Left renal pelvis (tissue), 4 donors: ENCODE data around the gene ABCC2. TPM values are rescaled to one million over a fixed set of nuclear protein-coding genes. Genes with fewer than 3 reads are reported as not detected.

Source experiments
- DNase-seq, 4 donors: peaks; one replicate each; pipeline ENCODE4 v3.0.0-alpha.2; 2013; ENCODE audit warnings: low read depth in 4 of 4, low spot score in 3 of 4
- polyA plus RNA-seq, 4 donors: library from polyadenylated mRNA; unstranded; fragments of 120-200 nt; gene quantifications; one replicate each; pipeline ENCODE4 v1.2.1, GENCODE V29; 2013; ENCODE audit not compliant: insufficient read length in 4 of 4

Gene ABCC2
- polyA plus RNA-seq, 4 donors = 1.00 to 12.9 (median 8.0) TPM

DNA sequence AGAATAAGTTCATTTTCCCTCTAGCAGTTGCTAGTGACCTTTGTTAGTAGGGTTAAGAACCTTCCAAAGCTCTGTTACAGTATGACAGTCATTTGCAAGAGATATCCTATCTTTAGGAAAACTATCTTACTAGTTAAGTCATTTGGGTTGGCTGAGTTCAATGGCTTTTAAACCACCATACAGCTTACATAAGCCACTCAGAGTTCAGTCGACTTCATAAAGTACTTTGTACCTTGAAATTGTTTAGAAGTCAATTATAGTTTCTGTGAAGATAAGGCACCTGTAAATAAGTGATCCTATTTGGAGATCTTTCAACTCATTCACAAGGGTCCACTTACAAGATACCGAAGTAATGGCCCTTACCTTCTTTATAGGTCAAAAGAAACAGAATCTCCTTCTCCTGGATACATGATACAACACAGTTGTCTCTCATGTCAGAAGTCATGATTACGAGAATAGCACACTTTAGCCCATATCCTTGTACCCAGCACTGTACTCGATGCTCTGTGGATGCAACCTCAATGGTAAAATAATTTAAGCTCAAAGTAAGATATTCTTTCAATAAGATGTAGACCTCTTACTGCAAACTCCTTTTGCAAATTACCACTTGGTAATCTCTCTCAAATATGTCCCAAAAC lies 11.9 kb upstream of the ABCC2 start:
- DNase-seq = no peak

DNA sequence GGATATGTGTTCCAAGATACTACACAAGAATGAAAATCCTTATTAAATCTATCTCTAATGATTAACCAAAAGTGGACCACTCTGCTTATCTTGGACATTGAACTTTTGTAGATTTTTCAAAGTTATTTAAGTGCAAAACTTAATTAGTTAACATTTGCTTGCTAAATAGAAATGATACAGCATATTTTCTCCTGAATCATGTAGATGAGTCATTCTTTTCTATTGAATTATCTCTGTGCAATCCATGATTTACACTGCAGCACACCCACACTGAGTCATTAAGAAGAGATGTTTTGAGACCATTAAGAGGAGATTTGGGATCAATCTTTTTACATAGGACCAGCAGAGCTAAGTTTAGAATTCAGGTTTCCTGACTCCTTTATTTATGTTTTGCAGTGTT lies 6.6 kb upstream of the ABCC2 start:
- DNase-seq = no peak

DNA sequence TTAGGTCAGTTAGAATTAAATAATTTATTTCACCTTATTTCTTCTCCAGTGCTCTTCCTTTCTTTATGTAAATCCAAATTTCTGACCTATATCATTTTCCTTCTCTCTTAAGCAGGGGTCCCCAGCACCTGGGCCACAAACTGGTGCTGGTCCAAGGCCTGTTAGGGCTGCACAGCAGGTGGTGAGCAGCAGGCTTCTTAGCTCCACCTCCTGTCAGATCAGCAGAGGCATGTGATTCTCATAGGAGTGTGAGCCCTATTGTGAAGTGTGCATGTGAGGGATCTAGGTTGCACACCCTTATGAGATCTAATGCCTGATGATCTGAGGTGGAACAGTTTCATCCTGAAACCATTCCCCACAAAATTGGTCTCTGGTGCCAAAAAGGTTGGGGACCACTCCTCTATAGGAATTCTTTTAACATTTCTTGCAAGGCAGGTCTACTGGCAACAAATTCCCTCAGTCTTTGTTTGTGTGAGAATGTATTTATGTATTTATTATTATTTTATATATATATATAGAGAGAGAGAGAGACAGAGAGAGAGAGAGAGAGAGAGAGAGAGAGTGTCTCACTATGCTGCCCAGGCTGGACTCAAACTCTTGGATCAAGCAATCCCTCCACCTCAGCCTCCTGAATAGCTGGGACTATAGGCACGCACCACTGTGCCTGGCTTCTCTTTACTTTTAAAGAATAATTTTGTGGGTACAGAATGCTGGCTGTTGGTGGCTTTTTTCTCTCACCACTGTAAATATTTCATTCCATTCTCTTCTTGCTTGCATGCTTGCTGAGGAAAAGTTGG lies 4.3 kb upstream of the ABCC2 start:
- no peak for DNase-seq

DNA sequence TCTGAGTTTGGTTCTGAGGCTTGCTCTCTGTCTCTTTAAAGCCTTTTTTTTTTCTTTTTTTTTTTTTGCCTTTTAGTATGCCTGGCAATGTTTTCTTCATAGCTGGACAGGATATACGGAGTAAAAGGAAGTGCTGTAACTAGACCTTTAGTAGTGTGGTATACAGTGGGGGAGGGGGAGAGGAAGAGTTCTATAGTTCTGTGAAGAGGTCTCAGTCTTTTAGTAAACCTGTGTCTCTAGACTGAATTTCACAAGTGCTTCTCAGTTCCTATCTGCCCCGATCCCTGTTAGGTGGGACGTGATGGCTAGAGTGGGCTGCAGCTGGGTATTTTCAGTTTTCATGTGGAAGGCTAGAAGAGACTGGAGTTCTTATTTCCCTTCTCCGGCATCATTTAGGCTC lies 3.1 kb upstream of the ABCC2 start:
- DNase-seq = no peak

DNA sequence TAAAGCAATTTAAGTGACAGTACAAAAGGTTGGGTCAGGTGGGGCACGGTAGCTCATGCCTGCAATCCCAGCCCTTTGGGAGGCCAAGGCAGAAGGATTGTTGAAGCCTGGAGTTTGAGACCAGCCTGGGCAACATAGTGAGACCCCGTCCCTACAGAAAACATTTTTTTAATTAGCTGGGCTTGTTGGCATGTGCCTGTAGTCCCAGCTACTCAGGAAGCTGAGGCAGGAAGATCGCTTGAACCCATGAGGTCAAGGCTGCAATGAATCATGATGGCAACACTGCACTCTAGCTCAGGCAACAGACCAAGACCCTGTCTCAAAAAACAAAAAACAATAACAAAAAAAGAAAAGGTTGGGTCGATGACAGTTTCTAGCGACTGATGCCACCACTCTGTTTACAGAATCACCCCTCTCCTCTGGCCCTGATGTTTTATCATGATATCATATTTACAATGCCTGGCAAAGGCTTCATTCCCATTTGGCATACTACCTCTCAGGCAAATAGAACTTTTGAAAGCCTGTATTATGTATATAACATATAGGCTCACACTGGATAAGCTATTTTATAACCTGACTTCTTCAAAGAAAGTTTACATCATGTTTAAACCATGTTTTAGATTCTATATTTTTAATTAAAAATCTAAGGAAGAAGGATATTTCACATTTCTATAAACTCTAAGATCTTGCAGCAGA lies 558 bp upstream of the ABCC2 start:
- DNase-seq = no peak

DNA sequence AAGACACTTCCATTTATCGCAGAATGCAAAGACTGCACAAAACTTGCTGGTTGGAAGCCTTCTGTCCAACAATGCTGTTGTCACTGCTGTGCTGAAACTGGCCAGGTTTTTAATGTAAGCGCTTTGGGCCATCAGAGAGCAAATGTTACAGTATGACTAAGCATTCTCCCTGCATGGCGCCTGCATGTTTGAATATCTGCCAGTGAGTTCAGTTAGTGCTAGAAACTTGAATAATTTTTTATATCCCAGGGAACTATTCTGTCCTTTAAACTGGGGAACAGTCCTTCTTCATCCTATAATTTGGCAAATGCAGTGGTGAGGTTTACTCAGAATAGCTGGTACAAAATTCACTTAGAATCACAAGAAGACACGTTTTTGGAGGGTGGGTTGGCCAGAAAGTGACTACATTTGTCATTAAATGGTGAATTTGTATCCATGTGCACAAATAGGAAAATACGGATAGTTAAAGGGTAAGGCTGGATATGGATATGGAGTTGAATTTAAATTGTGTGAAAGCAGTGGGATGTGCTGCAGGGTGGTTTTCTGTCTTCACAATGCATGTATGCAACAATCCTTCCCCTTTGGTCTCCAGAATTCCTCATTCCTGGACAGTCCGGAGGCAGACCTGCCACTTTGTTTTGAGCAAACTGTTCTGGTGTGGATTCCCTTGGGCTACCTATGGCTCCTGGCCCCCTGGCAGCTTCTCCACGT lies 1.7 kb downstream of the ABCC2 start:
- DNase-seq = no peak

DNA sequence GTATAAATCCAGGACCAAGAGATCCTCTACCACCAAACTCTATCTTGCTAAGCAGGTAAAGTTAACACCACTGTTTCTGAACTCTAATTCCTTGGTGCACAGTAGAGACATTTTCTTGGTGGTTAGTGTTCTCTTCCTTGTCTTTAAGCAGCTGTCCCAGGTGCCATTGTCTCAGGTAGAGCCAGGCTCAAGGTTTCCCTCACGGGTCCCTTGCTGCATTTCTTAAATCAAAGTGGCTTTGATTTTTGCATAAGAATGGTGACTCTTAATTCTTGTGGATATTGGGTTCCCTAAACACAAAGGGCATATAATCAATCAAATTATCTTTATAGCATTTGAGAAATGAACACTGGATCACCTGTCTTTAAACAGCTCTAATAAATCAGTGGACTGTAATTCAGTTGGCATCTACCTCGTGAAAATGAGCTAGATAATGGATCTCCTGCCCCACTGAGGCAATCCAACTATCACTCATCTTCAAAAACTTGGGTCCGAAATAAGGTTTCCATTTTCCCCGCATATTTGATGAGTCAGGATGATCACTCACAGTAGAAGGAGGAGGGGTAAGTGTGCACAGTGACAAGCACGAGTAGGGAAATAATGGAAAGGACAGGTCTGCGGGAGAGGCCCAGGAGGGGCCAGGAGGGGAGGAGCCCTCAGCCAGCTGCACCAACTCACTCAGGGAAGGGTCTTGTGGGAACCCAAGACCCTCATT lies 2.4 kb downstream of the ABCC2 start:
- DNase-seq = no peak

DNA sequence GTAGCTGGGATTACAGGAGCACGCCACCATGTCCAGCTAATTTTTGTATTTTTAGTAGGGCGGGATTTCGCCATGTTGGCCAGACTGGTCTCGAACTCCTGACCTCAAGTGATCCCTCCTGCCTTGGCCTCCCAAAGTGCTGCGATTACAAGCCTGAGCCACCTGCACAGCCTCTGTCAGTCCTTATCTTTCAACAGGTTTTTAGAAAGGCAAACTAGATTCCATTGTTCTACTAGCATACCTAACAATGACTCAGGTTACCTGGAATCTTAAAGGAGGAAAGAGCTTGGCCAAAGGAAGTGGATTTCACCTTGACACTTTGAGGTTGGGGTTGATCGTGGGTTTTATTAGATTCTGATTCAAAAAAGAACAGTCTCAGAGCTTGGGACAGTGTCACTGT lies 3.2 kb downstream of the ABCC2 start:
- DNase-seq = no peak

DNA sequence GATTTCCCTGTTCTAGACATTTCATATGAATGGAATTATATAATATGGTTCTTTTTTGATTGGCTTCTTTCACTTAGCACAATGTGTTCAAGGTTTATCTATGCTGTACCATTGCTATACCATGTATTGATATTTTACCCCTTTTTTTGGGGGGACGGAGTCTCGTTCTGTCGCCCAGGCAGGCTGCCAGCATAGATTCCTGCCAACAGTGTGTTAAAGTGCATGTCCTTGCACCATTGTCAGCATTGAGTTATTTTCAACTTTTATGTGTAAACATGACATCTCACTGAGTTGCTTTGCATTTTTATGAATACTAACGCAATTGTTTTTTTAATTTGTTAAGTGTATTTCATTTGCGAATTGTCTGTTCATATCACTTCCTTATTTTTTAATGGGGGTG lies 4.9 kb downstream of the ABCC2 start:
- DNase-seq = no peak

DNA sequence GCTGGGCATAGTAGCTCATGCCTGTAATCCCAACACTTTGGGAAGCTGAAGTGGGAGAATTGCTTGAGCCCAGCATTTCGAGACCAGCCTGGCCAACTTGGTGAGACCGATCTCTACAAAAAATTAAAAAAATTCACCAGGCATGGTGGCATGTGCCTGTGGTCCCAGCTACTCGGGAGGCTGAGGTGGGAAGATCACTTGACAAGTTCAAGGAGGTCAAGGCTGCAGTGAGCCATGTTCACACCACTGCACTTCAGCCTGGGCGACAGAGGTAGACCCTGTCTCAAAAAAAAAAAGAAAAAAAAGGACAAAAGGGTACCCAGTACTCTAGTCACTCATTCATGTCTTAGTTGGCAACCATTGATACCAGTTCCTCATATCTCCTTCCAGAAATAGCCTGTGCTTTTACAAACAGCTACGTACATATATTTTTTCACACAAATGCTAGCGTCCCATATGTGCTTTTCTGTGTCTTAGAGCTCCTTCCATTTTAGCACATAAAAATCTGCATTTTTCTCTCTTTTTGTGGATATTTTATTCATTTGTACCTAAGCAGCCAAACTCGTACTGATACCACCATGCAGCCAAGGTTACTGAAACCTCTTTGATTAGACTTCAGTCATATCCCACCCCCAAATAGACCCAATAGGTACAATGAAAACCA lies 5.5 kb downstream of the ABCC2 start:
- DNase-seq = no peak

DNA sequence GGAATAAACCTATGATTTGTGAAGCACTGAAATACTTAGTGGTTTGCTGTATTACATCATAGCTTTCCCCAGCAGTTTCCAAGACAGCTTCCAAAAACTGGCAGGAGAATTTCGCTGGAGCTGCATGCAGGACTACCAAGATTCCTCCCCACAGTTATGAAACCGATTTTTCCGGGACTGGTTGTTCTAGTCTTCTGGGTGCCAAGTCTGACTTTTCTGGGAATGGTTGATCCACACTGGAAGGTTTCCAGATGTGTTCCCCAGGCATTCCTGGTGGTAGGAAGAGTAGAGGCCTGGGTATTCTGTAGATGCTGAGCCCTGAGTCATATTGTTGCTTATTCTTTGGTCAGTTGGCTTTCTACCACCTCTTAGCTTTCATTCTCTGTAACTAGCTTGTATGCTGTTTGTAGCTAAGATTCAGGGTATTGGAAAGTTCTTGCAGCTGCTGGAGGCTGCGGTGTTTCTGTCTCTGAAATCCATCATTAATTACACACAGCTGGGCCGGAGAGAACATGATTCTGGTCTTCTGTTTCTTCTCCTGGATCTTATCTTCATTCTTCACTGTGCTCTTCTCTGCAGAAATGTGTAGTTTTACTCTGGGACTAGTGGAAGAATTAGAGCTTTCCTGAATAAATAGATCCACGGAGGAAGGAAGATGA lies 6.3 kb downstream of the ABCC2 start:
- DNase-seq = no peak

DNA sequence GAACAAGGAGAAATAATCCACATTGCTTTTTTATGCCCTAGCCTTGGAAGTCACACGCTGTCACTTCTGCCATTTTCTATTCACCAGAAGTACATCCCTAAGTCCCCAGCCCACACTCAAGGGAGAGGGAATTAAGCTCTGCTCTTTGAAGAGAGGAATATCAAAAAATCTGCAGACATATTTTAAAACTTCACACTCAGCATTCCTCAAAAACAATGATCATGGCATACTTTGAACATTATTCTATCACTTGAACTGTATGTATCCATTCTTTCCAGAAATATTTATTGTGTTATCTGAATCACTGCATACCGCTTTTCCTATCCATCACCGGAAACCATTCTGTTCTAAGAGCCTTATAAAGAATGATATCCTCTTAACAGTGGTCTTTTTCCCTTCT lies 9.4 kb downstream of the ABCC2 start:
- DNase-seq = no peak

DNA sequence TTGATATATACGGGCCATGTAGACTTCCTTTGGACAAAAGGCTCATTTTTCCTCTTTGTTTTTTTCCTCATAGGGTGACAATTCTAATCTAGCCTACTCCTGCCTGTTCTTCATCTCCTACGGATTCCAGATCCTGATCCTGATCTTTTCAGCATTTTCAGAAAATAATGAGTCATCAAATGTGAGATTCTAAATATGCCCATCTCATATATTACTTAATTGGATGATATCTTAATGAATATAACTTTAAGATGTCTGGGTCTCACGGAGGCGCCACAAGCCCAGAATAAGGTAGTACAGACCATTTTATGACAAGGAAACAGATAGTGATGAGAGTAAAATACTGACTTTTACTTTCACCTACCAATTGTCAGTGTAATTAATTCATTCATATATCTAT lies 11.4 kb downstream of the ABCC2 start:
- DNase-seq = no peak

DNA sequence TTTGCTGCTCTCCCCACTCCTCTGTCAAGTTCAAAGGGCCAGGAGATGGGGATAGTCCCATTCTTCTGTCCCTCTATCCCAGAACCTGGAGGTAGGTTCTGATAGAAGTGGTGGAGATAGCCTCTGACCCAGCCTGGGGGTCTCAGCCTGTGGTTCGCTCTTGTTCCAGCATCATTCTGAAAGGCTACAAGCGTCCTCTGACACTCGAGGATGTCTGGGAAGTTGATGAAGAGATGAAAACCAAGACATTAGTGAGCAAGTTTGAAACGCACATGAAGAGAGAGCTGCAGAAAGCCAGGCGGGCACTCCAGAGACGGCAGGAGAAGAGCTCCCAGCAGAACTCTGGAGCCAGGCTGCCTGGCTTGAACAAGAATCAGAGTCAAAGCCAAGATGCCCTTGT lies 14.5 kb downstream of the ABCC2 start:
- no peak for DNase-seq

DNA sequence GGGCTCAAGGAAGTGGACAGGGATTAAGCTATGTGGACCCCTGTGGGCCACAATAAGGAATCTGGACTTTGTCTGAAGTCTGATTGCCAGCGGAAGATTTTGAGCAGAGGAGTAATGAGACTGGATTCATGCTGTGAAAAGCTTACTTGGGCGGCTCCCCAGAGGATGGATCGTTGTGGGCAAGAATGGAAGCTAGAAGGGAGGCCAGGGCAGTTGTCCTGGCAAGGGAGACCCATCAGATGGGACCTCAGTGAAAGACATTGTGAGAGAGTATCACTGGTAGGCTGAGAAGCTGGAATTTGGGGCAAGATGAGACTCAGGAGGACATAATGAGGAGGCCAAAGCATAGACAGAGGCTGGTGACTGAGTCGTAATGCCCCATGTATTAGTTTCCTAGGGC lies 15.6 kb downstream of the ABCC2 start:
- no peak for DNase-seq

DNA sequence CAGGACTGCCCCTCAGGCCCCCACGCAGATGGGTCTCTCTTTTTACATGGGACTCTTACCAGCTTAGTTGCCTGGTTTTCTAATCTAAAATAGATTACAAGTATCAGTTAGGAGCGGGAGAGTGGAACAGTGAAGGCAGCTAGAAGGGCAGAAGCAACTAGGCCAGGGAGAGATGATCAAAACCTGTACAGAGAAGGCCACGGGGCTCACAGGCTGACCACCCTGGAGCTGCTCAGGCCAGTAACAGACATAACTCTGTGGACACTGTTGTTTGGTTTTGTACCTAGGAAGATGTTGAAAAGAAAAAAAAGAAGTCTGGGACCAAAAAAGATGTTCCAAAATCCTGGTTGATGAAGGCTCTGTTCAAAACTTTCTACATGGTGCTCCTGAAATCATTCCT lies 16.5 kb downstream of the ABCC2 start:
- DNase-seq = no peak

DNA sequence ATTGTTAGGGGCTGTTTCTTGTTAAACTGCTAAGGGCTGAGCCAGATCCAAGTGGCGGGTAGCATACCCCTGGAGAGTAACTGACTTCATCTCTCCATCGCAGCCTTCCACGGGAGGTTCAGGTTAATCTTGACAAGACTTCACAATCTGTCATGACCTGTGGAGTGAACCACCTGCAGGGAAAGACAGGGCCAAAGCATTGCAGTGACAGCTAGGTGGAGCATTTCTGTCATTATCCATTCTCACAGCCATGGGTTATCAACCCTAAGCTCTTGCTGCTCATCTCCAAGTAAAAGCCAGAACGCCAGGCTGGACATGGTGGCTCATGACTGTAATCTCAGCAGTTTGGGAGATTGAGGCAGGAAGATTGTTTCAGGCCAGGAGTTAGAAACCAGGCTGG lies 17.2 kb downstream of the ABCC2 start:
- no peak for DNase-seq

DNA sequence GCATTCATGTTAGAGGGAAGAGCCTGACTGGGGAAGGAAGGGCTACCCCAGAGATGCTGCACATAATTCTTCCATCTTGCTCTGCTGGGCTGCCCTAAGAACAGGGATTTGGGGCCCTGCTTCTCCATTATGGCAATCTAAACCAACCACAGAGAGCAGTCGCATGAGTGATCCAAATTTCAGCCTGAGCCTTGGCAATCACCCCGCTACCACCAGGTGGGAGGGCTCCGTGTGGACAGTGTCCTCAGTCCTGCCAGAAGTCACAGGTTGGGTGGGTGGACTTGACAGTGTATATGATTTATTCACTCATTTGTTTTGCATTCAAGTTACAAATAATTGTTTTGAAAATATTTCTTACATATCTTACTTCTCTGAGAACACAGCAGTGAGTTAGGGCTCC lies 22.0 kb downstream of the ABCC2 start:
- DNase-seq = no peak

DNA sequence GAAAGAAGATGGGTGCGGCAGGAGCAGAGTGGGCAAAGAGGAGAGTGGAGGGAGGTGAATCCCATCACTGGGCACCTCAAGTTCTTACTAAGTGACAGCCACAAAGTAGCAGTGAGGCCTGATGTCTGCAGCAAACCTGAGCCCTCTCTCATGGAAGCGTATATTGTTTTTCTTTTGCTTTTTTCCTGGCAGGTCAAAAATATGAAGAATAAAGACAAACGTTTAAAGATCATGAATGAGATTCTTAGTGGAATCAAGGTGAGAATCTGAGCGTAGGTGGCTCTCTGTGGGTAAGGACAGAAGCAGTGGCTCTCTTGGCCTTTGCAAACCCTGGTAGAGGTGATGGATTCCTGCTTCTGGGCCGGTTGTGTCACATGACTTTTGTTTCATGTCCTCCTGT lies 22.8 kb downstream of the ABCC2 start:
- DNase-seq = no peak

DNA sequence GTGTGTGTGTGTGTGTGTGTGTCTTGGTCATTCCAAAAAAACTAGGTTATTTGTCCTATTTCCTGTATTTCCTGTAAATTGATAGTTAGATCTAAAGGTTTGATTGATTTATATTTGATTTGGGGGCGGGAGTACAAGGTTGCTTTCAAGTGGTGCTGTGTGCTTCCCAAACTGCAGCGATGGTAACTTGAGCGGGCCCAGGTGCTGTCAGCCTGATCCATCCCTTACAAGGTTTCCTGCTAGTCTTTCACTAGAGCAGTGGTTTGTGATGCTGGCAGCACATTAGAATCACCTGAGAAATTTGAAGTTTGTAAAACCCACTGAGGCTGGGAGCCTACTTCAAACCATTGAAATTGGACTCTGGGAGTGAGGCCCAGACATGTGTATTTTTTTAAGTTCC lies 23.7 kb downstream of the ABCC2 start:
- DNase-seq = peak in 1 of 4 donors; percentile 14
